GM12872 (cell line): ENCODE data around the gene NLGN1.

Experiments
- CTCF ChIP-seq: IDR thresholded peaks from 3 replicates; pipeline ENCODE4 v1.5.1; 2011; ENCODE audit warnings: low read depth, mild to moderate bottlenecking, low read length, moderate library complexity; ENCODE audit not compliant: insufficient read depth

The NLGN1 gene

GRCh38 chr3:173622166-173622565 lies 224.6 kb downstream of the NLGN1 start:
- TF ChIP-seq CTCF, result no peak

GRCh38 chr3:173624086-173624485 lies 226.5 kb downstream of the NLGN1 start:
- no peak for TF ChIP-seq CTCF

GRCh38 chr3:173630849-173631248 lies 233.3 kb downstream of the NLGN1 start:
- no peak for TF ChIP-seq CTCF

GRCh38 chr3:173632945-173633344 lies 235.4 kb downstream of the NLGN1 start:
- no peak for TF ChIP-seq CTCF

GRCh38 chr3:173635826-173636225 lies 238.3 kb downstream of the NLGN1 start:
- no peak for TF ChIP-seq CTCF

GRCh38 chr3:173639098-173639497 lies 241.6 kb downstream of the NLGN1 start:
- no peak for TF ChIP-seq CTCF

GRCh38 chr3:173641696-173642095 lies 244.2 kb downstream of the NLGN1 start:
- no peak for TF ChIP-seq CTCF
